ENCODE data around the gene ACAP3. TPM values are rescaled to one million over a fixed set of nuclear protein-coding genes. Genes with fewer than 3 reads are reported as not detected.

ACAP3 gene
- total RNA-seq, 1 donor from 2014 or later = 34.0 TPM

DNA sequence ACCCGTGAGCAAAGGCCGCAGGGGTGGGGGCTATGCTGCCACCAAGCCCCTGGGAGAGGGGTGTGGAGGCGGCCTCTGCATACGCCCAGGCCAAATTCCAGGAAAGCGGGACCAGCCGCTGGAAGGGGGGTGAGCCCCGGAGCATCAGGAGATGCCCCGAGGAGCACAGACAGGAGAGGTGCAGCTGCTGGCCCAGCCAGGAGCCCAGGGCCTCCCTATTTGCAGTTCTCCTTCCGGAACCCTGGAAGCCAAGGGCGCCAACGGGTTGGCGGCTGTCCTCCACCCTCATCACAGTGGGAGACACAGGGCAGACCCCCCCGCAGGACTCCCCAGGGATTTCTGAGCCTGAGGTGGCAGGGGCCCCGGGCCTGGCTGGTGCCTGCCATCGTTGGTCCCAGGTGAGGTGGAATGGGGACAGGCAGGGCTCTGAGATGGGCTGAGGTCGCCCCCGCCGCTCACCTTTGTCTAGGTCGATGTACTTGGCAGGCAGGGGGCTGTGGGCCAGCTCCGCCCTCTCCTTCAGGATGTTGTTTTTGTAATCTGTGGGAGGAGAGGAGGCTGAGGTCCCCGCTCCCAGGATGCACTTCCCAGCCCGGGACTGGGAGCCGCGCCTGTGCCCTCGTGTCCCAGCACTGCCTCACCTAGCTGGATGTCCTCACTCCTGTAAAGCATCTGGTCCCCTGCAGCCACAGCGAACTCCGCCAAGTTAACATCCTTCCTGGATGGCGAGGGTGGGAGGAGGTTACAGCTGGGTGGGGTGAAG lies 45.8 kb upstream of the ACAP3 start:
- no peak for DNase-seq (ENCODE audit: low read depth)
- Histone ChIP-seq H3K4me3 (ENCODE audit: low read depth, low read length) (no peak overlapping the region), H3K27me3 (ENCODE audit: control insufficient read depth, insufficient read depth, low read length) (no peaks in the 10 kb centered on the region), H3K36me3 (ENCODE audit: control insufficient read depth, insufficient read depth, low read length) (no peaks in the 10 kb centered on the region)
- TF ChIP-seq, protein P1, sequence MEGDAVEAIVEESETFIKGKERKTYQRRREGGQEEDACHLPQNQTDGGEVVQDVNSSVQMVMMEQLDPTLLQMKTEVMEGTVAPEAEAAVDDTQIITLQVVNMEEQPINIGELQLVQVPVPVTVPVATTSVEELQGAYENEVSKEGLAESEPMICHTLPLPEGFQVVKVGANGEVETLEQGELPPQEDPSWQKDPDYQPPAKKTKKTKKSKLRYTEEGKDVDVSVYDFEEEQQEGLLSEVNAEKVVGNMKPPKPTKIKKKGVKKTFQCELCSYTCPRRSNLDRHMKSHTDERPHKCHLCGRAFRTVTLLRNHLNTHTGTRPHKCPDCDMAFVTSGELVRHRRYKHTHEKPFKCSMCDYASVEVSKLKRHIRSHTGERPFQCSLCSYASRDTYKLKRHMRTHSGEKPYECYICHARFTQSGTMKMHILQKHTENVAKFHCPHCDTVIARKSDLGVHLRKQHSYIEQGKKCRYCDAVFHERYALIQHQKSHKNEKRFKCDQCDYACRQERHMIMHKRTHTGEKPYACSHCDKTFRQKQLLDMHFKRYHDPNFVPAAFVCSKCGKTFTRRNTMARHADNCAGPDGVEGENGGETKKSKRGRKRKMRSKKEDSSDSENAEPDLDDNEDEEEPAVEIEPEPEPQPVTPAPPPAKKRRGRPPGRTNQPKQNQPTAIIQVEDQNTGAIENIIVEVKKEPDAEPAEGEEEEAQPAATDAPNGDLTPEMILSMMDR (IDR thresholded peaks at IDR 0.05; ENCODE audit: insufficient read depth, low read length, severe bottlenecking) = no peak
- no peak for FAIRE-seq

DNA sequence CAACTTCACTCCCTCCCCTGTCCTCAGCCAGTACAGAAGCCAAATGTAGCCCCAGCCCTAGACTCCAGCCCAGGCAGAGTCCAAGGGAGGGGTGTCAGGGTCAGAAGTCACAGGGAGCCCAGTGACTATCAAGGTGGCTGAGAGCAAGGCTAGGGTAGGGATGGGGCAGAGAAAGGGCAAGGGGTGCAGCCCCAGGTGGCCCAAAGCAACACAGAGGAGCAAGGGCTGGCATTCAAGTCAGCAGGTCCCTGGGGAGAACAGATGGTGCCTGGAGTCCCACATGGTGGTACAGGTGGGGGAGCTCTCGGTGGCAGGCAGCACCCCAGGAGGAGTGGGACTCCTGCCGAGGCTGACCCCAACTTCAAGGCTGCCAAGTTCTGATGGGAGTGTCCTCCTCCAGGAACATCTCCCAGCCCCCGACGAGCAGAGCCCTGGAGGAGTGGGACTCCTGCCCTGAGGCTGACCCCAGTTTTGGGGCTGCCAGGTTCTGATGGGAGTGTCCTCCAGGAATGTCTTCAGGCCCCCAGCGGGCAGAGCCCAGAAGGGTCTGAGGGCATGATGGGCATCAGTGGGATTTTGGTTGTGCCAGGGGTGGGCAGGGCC lies 45.2 kb upstream of the ACAP3 start:
- TF ChIP-seq, protein P1 (IDR thresholded peaks at IDR 0.05; ENCODE audit: insufficient read depth, low read length, severe bottlenecking) = no peak
- Histone ChIP-seq H3K4me3 (ENCODE audit: low read depth, low read length) (no peak overlapping the region), H3K27me3 (ENCODE audit: control insufficient read depth, insufficient read depth, low read length) (no peaks in the 10 kb centered on the region), H3K36me3 (ENCODE audit: control insufficient read depth, insufficient read depth, low read length) (no peaks in the 10 kb centered on the region)
- no peak for DNase-seq (ENCODE audit: low read depth)
- no peak for FAIRE-seq

DNA sequence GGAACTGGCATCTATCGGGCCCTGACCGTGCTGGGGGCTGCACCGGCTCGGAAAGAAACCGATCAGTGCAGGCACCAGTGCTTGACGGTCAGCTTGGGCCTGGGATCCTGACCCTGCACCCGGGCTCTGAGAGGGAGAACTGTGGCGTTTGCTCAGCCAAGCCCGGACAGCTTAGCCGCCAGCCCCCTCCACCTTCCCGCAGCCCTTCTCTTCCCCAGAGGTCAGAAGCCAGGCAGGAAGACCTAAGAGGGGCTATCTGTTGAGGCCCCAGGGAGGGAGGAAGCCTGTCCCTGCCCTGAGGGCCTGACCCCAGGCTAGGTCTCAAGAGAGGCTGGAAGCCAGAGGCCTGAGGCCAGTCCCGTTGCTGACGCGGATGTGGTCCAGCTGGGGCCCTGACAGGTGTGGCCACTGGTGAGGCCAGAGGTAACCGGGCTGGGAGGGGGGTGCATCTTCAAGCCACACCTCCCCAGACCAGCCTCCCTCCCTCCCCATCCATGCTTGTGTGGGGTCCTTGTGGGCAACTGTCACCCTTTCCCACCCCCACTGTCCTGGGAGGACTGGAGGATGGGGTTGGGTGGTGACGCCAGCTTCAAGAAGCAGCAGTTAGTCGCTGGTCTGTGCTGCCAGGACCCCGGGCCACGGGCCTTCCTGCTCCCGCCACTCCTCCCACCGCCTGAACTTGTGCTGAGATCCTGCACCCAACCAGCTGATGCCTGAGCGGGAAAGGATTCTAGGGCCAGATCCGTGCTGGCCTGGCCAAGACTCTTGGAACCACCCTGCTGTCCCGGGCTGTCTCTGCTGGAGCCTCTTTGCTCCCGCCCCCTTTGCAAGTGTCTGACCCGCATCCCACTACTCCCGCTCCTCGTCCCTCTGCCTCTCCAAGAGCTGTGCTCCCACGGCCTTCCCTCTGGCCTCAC lies 44.0 kb upstream of the ACAP3 start:
- TF ChIP-seq, protein P1 (IDR thresholded peaks at IDR 0.05; ENCODE audit: insufficient read depth, low read length, severe bottlenecking) = no peak
- FAIRE-seq (no peak), DNase-seq (ENCODE audit: low read depth) (no peak)
- H3K4me3 ChIP-seq (ENCODE audit: low read depth, low read length) = no peak overlapping the region
- H3K36me3 ChIP-seq (ENCODE audit: control insufficient read depth, insufficient read depth, low read length) = no peaks in the 10 kb centered on the region
- H3K27me3 ChIP-seq (ENCODE audit: control insufficient read depth, insufficient read depth, low read length) = no peaks in the 10 kb centered on the region

DNA sequence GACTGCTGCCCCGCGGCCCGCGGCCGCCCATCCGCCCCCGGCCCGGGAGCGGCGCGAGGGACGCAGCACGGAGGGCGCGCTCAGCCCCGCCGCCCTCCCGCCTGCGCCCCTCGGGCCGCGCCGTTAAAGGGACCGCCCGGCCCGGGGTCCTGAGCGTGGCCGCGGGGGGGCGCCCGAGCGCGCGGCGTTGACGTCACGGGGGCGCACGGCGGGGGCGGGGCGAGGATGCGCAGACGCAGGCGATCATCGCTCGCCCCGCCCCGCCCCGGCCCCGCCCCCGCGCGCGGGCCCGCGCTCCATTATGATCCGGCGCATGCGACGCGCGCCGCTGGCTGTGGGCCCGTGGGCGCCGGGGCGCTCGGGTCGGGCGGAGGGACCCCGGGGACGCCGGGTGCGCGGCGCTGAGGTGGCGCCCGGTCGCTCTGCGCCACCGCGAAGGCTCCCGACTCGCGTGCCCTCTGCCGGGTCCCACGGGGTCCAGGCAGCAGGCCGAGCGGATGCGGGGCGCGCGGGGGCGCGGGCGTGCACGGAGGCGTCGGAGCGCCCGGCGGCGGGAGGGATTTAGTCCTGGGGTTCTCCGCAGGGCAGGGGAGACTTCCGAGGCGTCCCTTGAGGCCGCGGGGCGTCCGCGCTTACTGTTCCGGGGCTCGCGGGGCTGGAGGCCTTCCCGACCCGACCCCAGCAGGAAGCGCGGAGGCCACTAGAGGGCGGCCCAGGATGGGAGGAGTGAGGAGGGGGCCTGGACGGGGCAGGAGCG lies 41.7 kb upstream of the ACAP3 start, which contains the start of gene DVL1:
TSS of gene DVL1 (minus strand) at position 163 of the 757 bp plus-strand sequence. CDS start 353 bp downstream, outside the sequence.
- DNase-seq (ENCODE audit: low read depth) = no peak

More for the DNA sequence above, 41.7 kb upstream of the ACAP3 start, which contains the start of gene DVL1:
- Histone ChIP-seq H3K27me3 (ENCODE audit: control insufficient read depth, insufficient read depth, low read length) (no peaks in the 10 kb centered on the region), H3K4me3 (ENCODE audit: low read depth, low read length) (peak within 1 kb of the TSS; percentile 86), H3K36me3 (ENCODE audit: control insufficient read depth, insufficient read depth, low read length) (no peaks in the 10 kb centered on the region)
- FAIRE-seq = no peak
- TF ChIP-seq, protein P1 (IDR thresholded peaks at IDR 0.05; ENCODE audit: insufficient read depth, low read length, severe bottlenecking) = peak; percentile 61
